B cell (primary cell): ENCODE data around the gene WDR73. TPM values are rescaled to one million over a fixed set of nuclear protein-coding genes. Genes with fewer than 3 reads are reported as not detected.

ENCODE experiments used
- ATAC-seq: fragments of 200-7000 bp; cut with Tn5 transposase; one replicate; pipeline ENCODE4 v1.10.0; 2021; ENCODE audit warnings: low read depth, mild to moderate bottlenecking, moderate number of reproducible peaks, moderate library complexity
- CTCF ChIA-PET: fragments of 350-600 bp; sonication (Branson Sonifier 250); formaldehyde crosslinking; loops from one replicate; lab custom pipeline; 2021; ENCODE audit warnings: antibody characterized with exemption, inconsistent platforms; lab: Charles Lee
- POLR2A ChIA-PET: fragments of 350-600 bp; sonication (Branson Sonifier 250); formaldehyde crosslinking; loops from one replicate; lab custom pipeline; 2021; ENCODE audit warnings: antibody characterized with exemption; lab: Charles Lee
- DNase-seq: peaks from one replicate; pipeline ENCODE4 v3.0.0; 2013
- H2AFZ ChIP-seq: 2 replicates; pipeline ENCODE4 v1.6.1; 2012; ENCODE audit warnings: mild to moderate bottlenecking, low read depth, low read length; ENCODE audit not compliant: insufficient read depth, poor library complexity, severe bottlenecking
- H3K27ac ChIP-seq, 2 donors: 1 replicate in 1 of 2; 2 replicates in 1 of 2; pipeline ENCODE4 v1.5.1; 2012 to 2013; ENCODE audit warnings: low read length in 2 of 2, mild to moderate bottlenecking in 2 of 2, moderate library complexity in 1 of 2
- H3K27me3 ChIP-seq, 4 experiments: fragments of 200-600 bp in 1 of 4; sonication (generic) in 1 of 4; replicated peaks in 1 of 4; 1 replicate in 2 of 4; 2 replicates in 2 of 4; pipeline versions ENCODE4 v1.6.1 to v1.7.0; 2013 to 2016; ENCODE audit warnings: low read length in 3 of 4, mild to moderate bottlenecking in 2 of 4, mixed read lengths in 1 of 4, moderate library complexity in 1 of 4; ENCODE audit not compliant: insufficient read depth in 4 of 4, control insufficient read depth in 3 of 4; ENCODE audit errors: control extremely low read depth in 1 of 4
- H3K36me3 ChIP-seq, 2 experiments: replicated peaks in 1 of 2; 1 replicate in 1 of 2; 2 replicates in 1 of 2; pipeline versions ENCODE4 v1.6.1 to v1.7.1; 2013; ENCODE audit warnings: low read length in 1 of 2; ENCODE audit not compliant: insufficient read depth in 2 of 2, control insufficient read depth in 1 of 2; ENCODE audit errors: control extremely low read depth in 1 of 2, extremely low read depth in 1 of 2
- H3K4me1 ChIP-seq, 2 donors: fragments of 200-600 bp in 1 of 2; sonication (generic) in 1 of 2; 1 replicate in 1 of 2; 2 replicates in 1 of 2; pipeline versions ENCODE4 v1.5.1 to v1.6.1; 2013 to 2017; ENCODE audit warnings: low read length in 2 of 2; ENCODE audit not compliant: control insufficient read depth in 2 of 2, insufficient read depth in 2 of 2
- H3K4me2 ChIP-seq: replicated peaks from 2 replicates; pipeline ENCODE3; 2012; ENCODE audit warnings: mild to moderate bottlenecking, low read depth, low read length; ENCODE audit not compliant: poor library complexity, severe bottlenecking
- H3K4me3 ChIP-seq, 5 experiments: fragments of 200-600 bp in 1 of 5; sonication (generic) in 1 of 5; 1 replicate in 3 of 5; 2 replicates in 2 of 5; pipeline versions ENCODE4 v1.5.1 to v1.7.0; 2011 to 2016; ENCODE audit warnings: low read length in 4 of 5, mild to moderate bottlenecking in 4 of 5, low read depth in 2 of 5, control low read depth in 1 of 5, moderate library complexity in 1 of 5; ENCODE audit not compliant: insufficient read depth in 1 of 5; ENCODE audit errors: control extremely low read depth in 1 of 5, extremely low read depth in 1 of 5
- H3K79me2 ChIP-seq: fragments of 200-600 bp; sonication (generic); one replicate; pipeline ENCODE4 v1.6.0; 2016; ENCODE audit warnings: low read length; ENCODE audit not compliant: control insufficient read depth, insufficient read depth
- H3K9ac ChIP-seq: fragments of 200-600 bp; sonication (generic); 2 replicates; pipeline ENCODE4 v1.6.1; 2017; ENCODE audit warnings: mild to moderate bottlenecking, low read length, moderate library complexity
- H3K9me3 ChIP-seq, 3 donors: one replicate each; pipeline versions ENCODE4 v1.6.1 to v1.7.1; 2013; ENCODE audit warnings: low read length in 2 of 3; ENCODE audit not compliant: control insufficient read depth in 2 of 3, insufficient read depth in 1 of 3; ENCODE audit errors: control extremely low read depth in 1 of 3
- H4K20me1 ChIP-seq: 2 replicates; pipeline ENCODE4 v1.6.0; 2012; ENCODE audit warnings: mild to moderate bottlenecking, low read length; ENCODE audit not compliant: insufficient read depth, control insufficient read depth, poor library complexity, severe bottlenecking
- H3K27ac Mint-ChIP-seq: one replicate; pipeline ENCODE4 v1.8.0; 2021; ENCODE audit warnings: mixed read lengths
- H3K27me3 Mint-ChIP-seq: one replicate; pipeline ENCODE4 v1.8.0; 2021; ENCODE audit warnings: mixed read lengths
- H3K4me1 Mint-ChIP-seq: one replicate; pipeline ENCODE4 v1.8.0; 2021; ENCODE audit warnings: mixed read lengths
- H3K4me3 Mint-ChIP-seq: one replicate; pipeline ENCODE4 v1.8.0; 2021; ENCODE audit warnings: mixed read lengths
- H3K9me3 Mint-ChIP-seq: one replicate; pipeline ENCODE4 v1.8.0; 2022; ENCODE audit warnings: mixed read lengths; ENCODE audit not compliant: insufficient read depth
- EZH2 ChIP-seq: IDR thresholded peaks from 2 replicates; pipeline ENCODE4 v1.6.1; 2012; ENCODE audit warnings: borderline replicate concordance, low read depth, mild to moderate bottlenecking, moderate library complexity, low read length; ENCODE audit not compliant: insufficient read depth, poor library complexity, severe bottlenecking
- WGBS: methylation state at CpG from one replicate; pipeline ENCODE4 v1.1.5; 2013; ENCODE audit warnings: missing lambda C conversion rate; ENCODE audit not compliant: insufficient coverage; 5-methylcytosine and 5-hydroxymethylcytosine counted together
- intact Hi-C: fragments of 100-400 bp; cut with micrococcal nuclease; formaldehyde crosslinking; loops from one replicate; pipeline ENCODE4 v1.10.0; 2022
- polyA plus RNA-seq: library from polyadenylated mRNA; depleted of rRNA; stranded (reverse); fragments of >200 nt; gene quantifications from 2 replicates; pipeline ENCODE4 v1.2.3, GENCODE V29; 2012
- total RNA-seq, 2 donors: library from RNA; stranded (reverse); fragments of 120-200 nt in 1 of 2; gene quantifications; 1 replicate in 1 of 2; 2 replicates in 1 of 2; pipeline versions ENCODE4 v1.2.3 to v1.2.4, GENCODE V29; 2013 to 2022
- TF ChIP-seq, protein P1 (sequence below): fragments of 200-600 bp; IDR thresholded peaks from one replicate; pipeline ENCODE4 v1.8.0; 2022; ENCODE audit warnings: antibody characterized with exemption, mild to moderate bottlenecking

WDR73 gene
- total and polyA plus RNA-seq, 2 donors (not counting 1 experiment from before 2014, with no cell fraction given), result 21.0 to 43.4 TPM

DNA sequence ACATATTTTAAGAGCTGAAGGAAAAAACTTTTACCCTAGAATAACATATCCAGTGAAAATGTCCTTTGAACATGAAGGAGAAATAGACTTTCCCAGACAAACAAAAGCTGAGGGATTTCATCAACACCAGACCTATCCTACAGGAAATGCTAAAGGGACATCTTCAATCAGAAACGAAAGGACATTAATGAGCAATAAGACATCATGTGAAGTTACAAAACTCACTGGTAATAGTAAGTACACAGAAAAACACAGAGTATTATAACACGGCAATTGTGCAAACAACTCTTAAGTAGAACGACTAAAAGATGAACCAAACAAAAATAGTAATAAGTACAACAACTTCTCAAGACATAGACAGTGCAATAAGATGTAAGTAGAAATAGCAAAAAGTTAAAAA lies 56.8 kb downstream of the WDR73 start:
- H3K4me3 Mint-ChIP-seq, result no peak overlapping the region

DNA sequence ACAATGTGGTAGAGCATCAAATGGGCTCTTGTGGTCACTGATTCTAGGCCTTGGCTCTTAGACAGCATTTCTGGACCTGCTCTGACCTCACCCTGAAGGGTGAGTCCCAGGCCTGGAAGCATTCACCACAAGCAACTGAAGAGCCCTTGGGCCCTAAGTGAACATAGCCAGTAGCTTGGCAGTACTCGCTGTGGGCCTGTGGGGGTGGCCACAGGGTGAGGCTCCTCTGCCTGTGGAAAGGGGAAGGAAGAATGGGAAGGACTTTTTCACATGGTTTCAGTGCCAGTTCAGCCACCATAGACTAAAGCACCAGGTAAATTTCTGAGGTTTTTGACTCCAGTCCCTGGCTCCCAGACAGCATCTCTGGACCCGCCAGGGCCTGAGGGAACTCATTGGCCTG lies 58.4 kb downstream of the WDR73 start:
- DNase-seq (no peak), ATAC-seq (no peak)
- no peaks in the 10 kb centered on the region for H3K36me3 ChIP-seq
- Mint-ChIP-seq H3K9me3 (no peaks in the 10 kb centered on the region), H3K27ac (no peak overlapping the region), H3K4me3 (no peak overlapping the region), H3K27me3 (no peaks in the 10 kb centered on the region), H3K4me1 (peaks cover 26% of the 10 kb centered on the region)
- peaks cover 4% of the 10 kb centered on the region for H3K79me2 ChIP-seq
- CTCF ChIA-PET, result no interaction called here
- H3K27me3 ChIP-seq, result no peaks in the 10 kb centered on the region
- intact Hi-C loops, result no loop called here
- H3K4me1 ChIP-seq, result peaks cover 15 to 23% of the 10 kb centered on the region in 2 donors
- no peak overlapping the region for H3K9ac ChIP-seq
- no peak overlapping the region for H3K4me3 ChIP-seq
- WGBS, result 83% methylated on average over 2 of the region's 2 CpGs
- no peak overlapping the region for H3K27ac ChIP-seq
- POLR2A ChIA-PET, result no interaction called here
- H3K9me3 ChIP-seq, result peaks cover 0 to 5% (median 0%) of the 10 kb centered on the region in 3 donors
- TF ChIP-seq, protein P1, sequence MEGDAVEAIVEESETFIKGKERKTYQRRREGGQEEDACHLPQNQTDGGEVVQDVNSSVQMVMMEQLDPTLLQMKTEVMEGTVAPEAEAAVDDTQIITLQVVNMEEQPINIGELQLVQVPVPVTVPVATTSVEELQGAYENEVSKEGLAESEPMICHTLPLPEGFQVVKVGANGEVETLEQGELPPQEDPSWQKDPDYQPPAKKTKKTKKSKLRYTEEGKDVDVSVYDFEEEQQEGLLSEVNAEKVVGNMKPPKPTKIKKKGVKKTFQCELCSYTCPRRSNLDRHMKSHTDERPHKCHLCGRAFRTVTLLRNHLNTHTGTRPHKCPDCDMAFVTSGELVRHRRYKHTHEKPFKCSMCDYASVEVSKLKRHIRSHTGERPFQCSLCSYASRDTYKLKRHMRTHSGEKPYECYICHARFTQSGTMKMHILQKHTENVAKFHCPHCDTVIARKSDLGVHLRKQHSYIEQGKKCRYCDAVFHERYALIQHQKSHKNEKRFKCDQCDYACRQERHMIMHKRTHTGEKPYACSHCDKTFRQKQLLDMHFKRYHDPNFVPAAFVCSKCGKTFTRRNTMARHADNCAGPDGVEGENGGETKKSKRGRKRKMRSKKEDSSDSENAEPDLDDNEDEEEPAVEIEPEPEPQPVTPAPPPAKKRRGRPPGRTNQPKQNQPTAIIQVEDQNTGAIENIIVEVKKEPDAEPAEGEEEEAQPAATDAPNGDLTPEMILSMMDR, result no peak
- TF ChIP-seq EZH2, result no peak
- no peaks in the 10 kb centered on the region for H4K20me1 ChIP-seq
- H2AFZ ChIP-seq, result no peak overlapping the region
- H3K4me2 ChIP-seq, result no peak overlapping the region

More for the DNA sequence above, 56.8 kb downstream of the WDR73 start:
- Histone ChIP-seq H2AFZ (no peak overlapping the region), H4K20me1 (no peaks in the 10 kb centered on the region), H3K9ac (no peak overlapping the region), H3K79me2 (peaks cover 18% of the 10 kb centered on the region), H3K27me3 (no peaks in the 10 kb centered on the region), H3K4me1 (peaks cover 19 to 31% of the 10 kb centered on the region in 2 donors), H3K4me3 (no peak overlapping the region), H3K36me3 (no peaks in the 10 kb centered on the region), H3K4me2 (no peak overlapping the region), H3K9me3 (peaks cover 0 to 5% (median 0%) of the 10 kb centered on the region in 3 donors), H3K27ac (no peak overlapping the region)
- TF ChIP-seq EZH2, result no peak
- TF ChIP-seq, protein P1, result no peak
- intact Hi-C loops, result no loop called here
- WGBS, result no CpG with 5 or more reads among the region's 3 CpGs
- no peak for DNase-seq
- ChIA-PET CTCF (interaction anchor here (1.1 to 2.3 kb wide), 8 partner anchors 9 to 447 kb away, joined by 3 to 17 read pairs (median 6); partner anchors contain the start of gene NMB), POLR2A (interaction anchor here (2.3 kb wide), 1 partner anchor 34 kb away, joined by 15 read pairs; no protein-coding TSS in a partner anchor)
- Mint-ChIP-seq H3K27me3 (no peaks in the 10 kb centered on the region), H3K9me3 (no peaks in the 10 kb centered on the region), H3K27ac (no peak overlapping the region), H3K4me1 (peaks cover 33% of the 10 kb centered on the region)
- ATAC-seq, result no peak
